Osteoblast (primary cell): ENCODE results near the gene PLEKHF1. TPM values are rescaled to one million over a fixed set of nuclear protein-coding genes. Genes with fewer than 3 reads are reported as not detected.

ENCODE experiments used
- DNase-seq: peaks from one replicate; pipeline ENCODE4 v3.0.0; 2011; ENCODE audit warnings: low spot score, mixed read lengths; ENCODE audit not compliant: insufficient read length; ENCODE audit errors: missing footprints
- H2AFZ ChIP-seq: 2 replicates; pipeline ENCODE4 v1.6.0; 2011; ENCODE audit warnings: mild to moderate bottlenecking, low read length
- H3K27ac ChIP-seq: 2 replicates; pipeline ENCODE4 v1.5.1; 2011; ENCODE audit warnings: mild to moderate bottlenecking, low read depth, low read length, moderate library complexity
- H3K27me3 ChIP-seq: 2 replicates; pipeline ENCODE4 v1.6.0; 2012; ENCODE audit warnings: mild to moderate bottlenecking, control low read depth, inconsistent platforms, low read length, moderate library complexity; ENCODE audit not compliant: insufficient read depth
- H3K36me3 ChIP-seq: 2 replicates; pipeline ENCODE4 v1.5.1; 2011; ENCODE audit warnings: mild to moderate bottlenecking, low read length, control low read depth, moderate library complexity; ENCODE audit not compliant: insufficient read depth
- H3K4me1 ChIP-seq: 2 replicates; pipeline ENCODE4 v1.5.1; 2011; ENCODE audit warnings: mild to moderate bottlenecking, low read length, control low read depth, moderate library complexity; ENCODE audit not compliant: insufficient read depth
- H3K4me2 ChIP-seq: 2 replicates; pipeline ENCODE4 v1.6.0; 2011; ENCODE audit warnings: mild to moderate bottlenecking, low read length; ENCODE audit not compliant: insufficient read depth
- H3K4me3 ChIP-seq: fragments of 200-600 bp; sonication (generic); 3 replicates; pipeline ENCODE4 v1.5.1; 2012; ENCODE audit warnings: mild to moderate bottlenecking, low read length, inconsistent platforms; ENCODE audit not compliant: insufficient read depth
- H3K79me2 ChIP-seq: 2 replicates; pipeline ENCODE4 v1.6.0; 2012; ENCODE audit warnings: mild to moderate bottlenecking, low read length, control low read depth, inconsistent platforms; ENCODE audit not compliant: insufficient read depth
- H3K9me3 ChIP-seq: 2 replicates; pipeline ENCODE4 v1.5.1; 2011; ENCODE audit warnings: low read depth, low read length, control low read depth
- H4K20me1 ChIP-seq: 2 replicates; pipeline ENCODE4 v1.6.0; 2012; ENCODE audit warnings: mild to moderate bottlenecking, low read length, control low read depth; ENCODE audit not compliant: insufficient read depth
- CTCF ChIP-seq: IDR thresholded peaks from 2 replicates; pipeline ENCODE4 v1.5.1; 2011; ENCODE audit warnings: mild to moderate bottlenecking, low read depth, low read length, moderate library complexity; ENCODE audit errors: extremely low read depth
- total RNA-seq: library from RNA; depleted of rRNA; stranded (reverse); fragments of >200 nt; gene quantifications from 2 replicates; pipeline ENCODE4 v1.2.3, GENCODE V29; 2012

The PLEKHF1 gene
- total RNA-seq, 1 donor = 106 TPM

GRCh38 chr19:29674374-29675119 is 9.3 kb downstream of the PLEKHF1 start:
- Histone ChIP-seq H3K27ac (no peak overlapping the region), H3K36me3 (peaks cover 17% of the 10 kb centered on the region), H3K4me2 (no peak overlapping the region), H2AFZ (no peak overlapping the region), H3K4me1 (peaks cover 6% of the 10 kb centered on the region), H3K79me2 (peaks cover 65% of the 10 kb centered on the region), H3K9me3 (no peaks in the 10 kb centered on the region), H4K20me1 (peaks cover 36% of the 10 kb centered on the region), H3K4me3 (no peak overlapping the region), H3K27me3 (no peaks in the 10 kb centered on the region)
- no peak for TF ChIP-seq CTCF
- peak; percentile 84 for DNase-seq

- Histone ChIP-seq H3K4me3 (no peak overlapping the region), H2AFZ (no peak overlapping the region), H3K27me3 (no peaks in the 10 kb centered on the region), H3K36me3 (peaks cover 17% of the 10 kb centered on the region), H3K9me3 (no peaks in the 10 kb centered on the region), H3K79me2 (peaks cover 58% of the 10 kb centered on the region), H3K4me2 (no peak overlapping the region), H4K20me1 (peaks cover 36% of the 10 kb centered on the region), H3K4me1 (peaks cover 6% of the 10 kb centered on the region), H3K27ac (no peak overlapping the region)
- peak; percentile 65 for DNase-seq
- no peak for TF ChIP-seq CTCF
These were observed 9.9 kb downstream of the PLEKHF1 start for GRCh38 chr19:29675120-29675649.

GRCh38 chr19:29675650-29676186 is 10.5 kb downstream of the PLEKHF1 start:
- peaks cover 36% of the 10 kb centered on the region for H4K20me1 ChIP-seq
- peaks cover 17% of the 10 kb centered on the region for H3K36me3 ChIP-seq
- peaks cover 6% of the 10 kb centered on the region for H3K4me1 ChIP-seq
- no peak overlapping the region for H3K27ac ChIP-seq
- no peak overlapping the region for H2AFZ ChIP-seq
- no peak overlapping the region for H3K4me3 ChIP-seq
- DNase-seq = peak; percentile 62
- TF ChIP-seq CTCF = no peak
- no peaks in the 10 kb centered on the region for H3K9me3 ChIP-seq
- no peaks in the 10 kb centered on the region for H3K27me3 ChIP-seq
- H3K79me2 ChIP-seq = peaks cover 53% of the 10 kb centered on the region
- H3K4me2 ChIP-seq = no peak overlapping the region

GRCh38 chr19:29676586-29676985 is 11.3 kb downstream of the PLEKHF1 start:
- H3K4me1 ChIP-seq = peaks cover 3% of the 10 kb centered on the region

More at GRCh38 chr19:29676586-29676985, 11.3 kb downstream of the PLEKHF1 start:
- H3K79me2 ChIP-seq = peaks cover 44% of the 10 kb centered on the region
- peaks cover 32% of the 10 kb centered on the region for H4K20me1 ChIP-seq
- H3K4me3 ChIP-seq = no peak overlapping the region
- H2AFZ ChIP-seq = no peak overlapping the region
- no peak for DNase-seq
- TF ChIP-seq CTCF = no peak
- H3K4me2 ChIP-seq = no peak overlapping the region
- no peak overlapping the region for H3K27ac ChIP-seq
- peaks cover 12% of the 10 kb centered on the region for H3K36me3 ChIP-seq
- no peaks in the 10 kb centered on the region for H3K27me3 ChIP-seq
- H3K9me3 ChIP-seq = no peaks in the 10 kb centered on the region
